ENCODE data around the gene PCBP2.
"Not testable (repeated sequence)": the region's sequence is repeated elsewhere in the genome, so short reads cannot be mapped to it uniquely, and the experiment has no call there.

PCBP2 gene

DNA sequence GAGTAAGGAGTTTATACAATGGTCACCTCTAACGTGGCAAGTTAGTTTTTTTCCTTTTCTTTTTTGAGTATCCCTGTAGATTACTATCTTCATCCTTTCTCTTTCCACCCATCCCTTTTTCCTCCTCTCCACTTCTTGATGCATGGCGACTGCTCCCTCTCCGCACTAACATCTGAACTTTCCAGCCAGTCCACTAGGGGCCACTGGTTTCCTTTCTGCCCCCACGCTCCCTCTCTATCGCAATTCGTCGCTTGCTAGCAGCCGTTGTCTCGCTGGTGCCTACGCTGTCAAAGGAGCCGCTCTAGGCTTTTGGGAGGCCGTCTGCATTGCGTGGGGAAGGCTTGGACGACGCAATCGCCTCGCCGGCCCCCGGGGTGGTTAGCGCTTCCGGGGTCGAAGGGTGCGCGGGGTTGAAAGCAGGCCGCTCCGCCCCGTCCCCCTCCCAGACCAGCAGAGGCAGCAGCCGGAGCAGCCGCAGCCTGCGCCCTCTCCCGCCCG, at the start of gene PCBP2:
TSS of gene PCBP2 (plus strand) at position 442 of the 498 bp plus-strand sequence. CDS start 2,699 bp downstream, outside the sequence.
- no CpG with 5 or more reads among the region's 32 CpGs for WGBS (ENCODE audit: insufficient coverage, insufficient read length)

GRCh38 chr12:53402351-53402750, 49.6 kb upstream of the PCBP2 start:
- H3K4me1 ChIP-seq (ENCODE audit: control insufficient read depth, insufficient read depth, low read length); H3K27ac ChIP-seq (ENCODE audit: low read length); H3K27me3 ChIP-seq (ENCODE audit: control insufficient read depth, insufficient read depth, low read length); DNase-seq (ENCODE audit: low read depth, low spot score); H3K9me3 ChIP-seq (ENCODE audit: control insufficient read depth, insufficient read depth, low read length); H3K4me3 ChIP-seq (ENCODE audit: low read length); H3K36me3 ChIP-seq (ENCODE audit: control insufficient read depth, insufficient read depth, low read length): not testable (repeated sequence)
- no CpG with 5 or more reads among the region's 16 CpGs for WGBS (ENCODE audit: insufficient coverage, insufficient read length)

More for the DNA sequence above, at the start of gene PCBP2:
- H3K36me3 ChIP-seq (ENCODE audit: control insufficient read depth, insufficient read depth, low read length): peaks cover 17% of the 10 kb centered on the region; the same call in 1 of the 2 replicates
- peak; percentile 98 for DNase-seq (ENCODE audit: low read depth, low spot score)
- no peak within 1 kb of the TSS for H3K27ac ChIP-seq (ENCODE audit: low read length)
- H3K4me1 ChIP-seq (ENCODE audit: control insufficient read depth, insufficient read depth, low read length): no peaks in the 10 kb centered on the region
- no peaks in the 10 kb centered on the region for H3K9me3 ChIP-seq (ENCODE audit: control insufficient read depth, insufficient read depth, low read length)
- peak within 1 kb of the TSS; percentile 100 for H3K4me3 ChIP-seq (ENCODE audit: low read length)
- H3K27me3 ChIP-seq (ENCODE audit: control insufficient read depth, insufficient read depth, low read length): no peaks in the 10 kb centered on the region

DNA sequence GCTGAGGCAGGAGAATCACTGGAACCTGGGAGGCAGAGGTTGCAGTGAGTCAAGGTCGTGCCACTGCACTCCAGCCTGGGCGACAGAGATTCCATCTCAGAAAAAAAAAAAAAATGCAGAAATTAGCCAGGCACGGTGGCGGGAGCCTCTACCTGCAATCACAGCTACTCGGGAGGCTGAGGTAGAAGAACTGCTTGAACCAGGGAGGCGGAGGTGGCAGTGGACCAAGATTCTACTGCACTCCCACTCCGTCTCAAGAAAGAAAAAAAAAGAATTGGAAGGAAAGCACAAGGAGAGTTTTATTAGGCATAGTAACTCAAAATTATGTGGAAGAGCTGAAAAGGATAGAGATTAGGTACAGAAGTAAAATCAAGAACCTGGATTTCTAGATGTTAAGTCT, 49.0 kb upstream of the PCBP2 start:
- H3K4me1 ChIP-seq (ENCODE audit: control insufficient read depth, insufficient read depth, low read length): no peaks in the 10 kb centered on the region
- no peaks in the 10 kb centered on the region for H3K9me3 ChIP-seq (ENCODE audit: control insufficient read depth, insufficient read depth, low read length)
- peaks cover 3% of the 10 kb centered on the region; the same call in 1 of the 2 replicates for H3K36me3 ChIP-seq (ENCODE audit: control insufficient read depth, insufficient read depth, low read length)
- H3K27ac ChIP-seq (ENCODE audit: low read length): no peak overlapping the region
- WGBS (ENCODE audit: insufficient coverage, insufficient read length): no CpG with 5 or more reads among the region's 7 CpGs
- no peaks in the 10 kb centered on the region for H3K27me3 ChIP-seq (ENCODE audit: control insufficient read depth, insufficient read depth, low read length)
- H3K4me3 ChIP-seq (ENCODE audit: low read length): no peak overlapping the region
- DNase-seq (ENCODE audit: low read depth, low spot score): no peak

DNA sequence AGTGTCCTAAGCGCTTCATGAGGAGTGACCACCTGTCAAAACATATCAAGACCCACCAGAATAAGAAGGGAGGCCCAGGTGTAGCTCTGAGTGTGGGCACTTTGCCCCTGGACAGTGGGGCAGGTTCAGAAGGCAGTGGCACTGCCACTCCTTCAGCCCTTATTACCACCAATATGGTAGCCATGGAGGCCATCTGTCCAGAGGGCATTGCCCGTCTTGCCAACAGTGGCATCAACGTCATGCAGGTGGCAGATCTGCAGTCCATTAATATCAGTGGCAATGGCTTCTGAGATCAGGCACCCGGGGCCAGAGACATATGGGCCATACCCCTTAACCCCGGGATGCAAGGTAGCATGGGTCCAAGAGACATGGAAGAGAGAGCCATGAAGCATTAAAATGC, 41.0 kb upstream of the PCBP2 start:
- no peaks in the 10 kb centered on the region for H3K27me3 ChIP-seq (ENCODE audit: control insufficient read depth, insufficient read depth, low read length)
- no peaks in the 10 kb centered on the region; the same call in 1 of the 2 replicates for H3K4me1 ChIP-seq (ENCODE audit: control insufficient read depth, insufficient read depth, low read length)
- peaks cover 9% of the 10 kb centered on the region; the same call in 1 of the 2 replicates for H3K36me3 ChIP-seq (ENCODE audit: control insufficient read depth, insufficient read depth, low read length)
- no peak overlapping the region for H3K4me3 ChIP-seq (ENCODE audit: low read length)
- no peak overlapping the region for H3K27ac ChIP-seq (ENCODE audit: low read length)
- DNase-seq (ENCODE audit: low read depth, low spot score): no peak
- whole genome bisulfite sequencing (ENCODE audit: insufficient coverage, insufficient read length): no CpG with 5 or more reads among the region's 5 CpGs
- H3K9me3 ChIP-seq (ENCODE audit: control insufficient read depth, insufficient read depth, low read length): no peaks in the 10 kb centered on the region

- Histone ChIP-seq H3K9me3 (ENCODE audit: control insufficient read depth, insufficient read depth, low read length) (no peaks in the 10 kb centered on the region), H3K27me3 (ENCODE audit: control insufficient read depth, insufficient read depth, low read length) (no peaks in the 10 kb centered on the region), H3K27ac (ENCODE audit: low read length) (no peak overlapping the region), H3K4me1 (ENCODE audit: control insufficient read depth, insufficient read depth, low read length) (no peaks in the 10 kb centered on the region; the same call in 1 of the 2 replicates), H3K4me3 (ENCODE audit: low read length) (no peak overlapping the region), H3K36me3 (ENCODE audit: control insufficient read depth, insufficient read depth, low read length) (peaks cover 6% of the 10 kb centered on the region; the same call in 1 of the 2 replicates)
- no peak for DNase-seq (ENCODE audit: low read depth, low spot score)
- no CpG with 5 or more reads among the region's 3 CpGs for WGBS (ENCODE audit: insufficient coverage, insufficient read length)
Measured at GRCh38 chr12:53413485-53414204, 38.3 kb upstream of the PCBP2 start.

GRCh38 chr12:53414756-53415417, 37.0 kb upstream of the PCBP2 start:
- WGBS (ENCODE audit: insufficient coverage, insufficient read length): no CpG with 5 or more reads among the region's 3 CpGs
- no peaks in the 10 kb centered on the region for H3K27me3 ChIP-seq (ENCODE audit: control insufficient read depth, insufficient read depth, low read length)
- DNase-seq (ENCODE audit: low read depth, low spot score): no peak
- no peaks in the 10 kb centered on the region for H3K4me1 ChIP-seq (ENCODE audit: control insufficient read depth, insufficient read depth, low read length)
- no peak overlapping the region for H3K4me3 ChIP-seq (ENCODE audit: low read length)
- 0 out of 2 replicates have a peak, but pooled peaks cover 3% of the 10 kb centered on the region for H3K36me3 ChIP-seq (ENCODE audit: control insufficient read depth, insufficient read depth, low read length)
- no peak overlapping the region for H3K27ac ChIP-seq (ENCODE audit: low read length)
- no peaks in the 10 kb centered on the region for H3K9me3 ChIP-seq (ENCODE audit: control insufficient read depth, insufficient read depth, low read length)

GRCh38 chr12:53415752-53416389, 36.0 kb upstream of the PCBP2 start:
- H3K36me3 ChIP-seq (ENCODE audit: control insufficient read depth, insufficient read depth, low read length); H3K27me3 ChIP-seq (ENCODE audit: control insufficient read depth, insufficient read depth, low read length); H3K4me1 ChIP-seq (ENCODE audit: control insufficient read depth, insufficient read depth, low read length); H3K9me3 ChIP-seq (ENCODE audit: control insufficient read depth, insufficient read depth, low read length); H3K27ac ChIP-seq (ENCODE audit: low read length); DNase-seq (ENCODE audit: low read depth, low spot score); H3K4me3 ChIP-seq (ENCODE audit: low read length): not testable (repeated sequence)
- no CpG with 5 or more reads among the region's 2 CpGs for WGBS (ENCODE audit: insufficient coverage, insufficient read length)

DNA sequence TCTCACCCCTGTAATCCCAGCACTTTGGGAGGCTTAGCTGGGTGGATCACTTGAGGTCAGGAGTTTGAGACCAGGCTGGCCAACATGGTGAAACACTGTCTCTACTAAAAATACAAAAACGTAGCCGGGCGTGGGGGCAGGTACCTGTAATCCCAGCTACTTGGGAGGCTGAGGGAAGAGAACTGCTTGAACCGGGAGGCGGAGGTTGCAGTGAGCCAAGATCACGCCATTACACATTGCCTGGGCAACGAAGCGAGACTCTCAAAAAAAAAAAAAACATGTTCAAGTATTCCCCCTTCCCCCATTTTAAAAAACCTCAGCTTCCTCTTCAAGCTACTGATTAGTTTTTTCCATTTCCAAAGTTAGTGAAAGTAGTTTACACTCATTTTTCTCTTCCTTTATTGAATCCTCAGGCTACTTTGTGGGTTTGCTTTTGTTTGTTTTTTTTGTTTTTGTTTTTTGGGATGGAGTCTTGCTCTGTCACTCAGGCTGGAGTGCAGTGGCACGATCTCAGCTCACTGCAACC, 34.5 kb upstream of the PCBP2 start:
- not testable (repeated sequence) for H3K27ac ChIP-seq (ENCODE audit: low read length); H3K4me1 ChIP-seq (ENCODE audit: control insufficient read depth, insufficient read depth, low read length); H3K27me3 ChIP-seq (ENCODE audit: control insufficient read depth, insufficient read depth, low read length); H3K4me3 ChIP-seq (ENCODE audit: low read length); H3K36me3 ChIP-seq (ENCODE audit: control insufficient read depth, insufficient read depth, low read length); DNase-seq (ENCODE audit: low read depth, low spot score); H3K9me3 ChIP-seq (ENCODE audit: control insufficient read depth, insufficient read depth, low read length)
- WGBS (ENCODE audit: insufficient coverage, insufficient read length): no CpG with 5 or more reads among the region's 9 CpGs

GRCh38 chr12:53418221-53418620, 33.7 kb upstream of the PCBP2 start:
- no CpG with 5 or more reads among the region's 3 CpGs for WGBS (ENCODE audit: insufficient coverage, insufficient read length)
- Histone ChIP-seq H3K9me3 (ENCODE audit: control insufficient read depth, insufficient read depth, low read length) (no peaks in the 10 kb centered on the region), H3K4me1 (ENCODE audit: control insufficient read depth, insufficient read depth, low read length) (peaks cover 1% of the 10 kb centered on the region; the same call in 1 of the 2 replicates), H3K36me3 (ENCODE audit: control insufficient read depth, insufficient read depth, low read length) (no peaks in the 10 kb centered on the region), H3K27me3 (ENCODE audit: control insufficient read depth, insufficient read depth, low read length) (no peaks in the 10 kb centered on the region), H3K27ac (ENCODE audit: low read length) (no peak overlapping the region), H3K4me3 (ENCODE audit: low read length) (no peak overlapping the region)
- DNase-seq (ENCODE audit: low read depth, low spot score): no peak

GRCh38 chr12:53419756-53420155, 32.1 kb upstream of the PCBP2 start:
- no peak for DNase-seq (ENCODE audit: low read depth, low spot score)
- Histone ChIP-seq H3K27me3 (ENCODE audit: control insufficient read depth, insufficient read depth, low read length) (no peaks in the 10 kb centered on the region), H3K9me3 (ENCODE audit: control insufficient read depth, insufficient read depth, low read length) (no peaks in the 10 kb centered on the region), H3K27ac (ENCODE audit: low read length) (no peak overlapping the region), H3K4me3 (ENCODE audit: low read length) (no peak overlapping the region), H3K36me3 (ENCODE audit: control insufficient read depth, insufficient read depth, low read length) (no peaks in the 10 kb centered on the region), H3K4me1 (ENCODE audit: control insufficient read depth, insufficient read depth, low read length) (peaks cover 1% of the 10 kb centered on the region; the same call in 1 of the 2 replicates)
- no CpG with 5 or more reads among the region's 2 CpGs for WGBS (ENCODE audit: insufficient coverage, insufficient read length)

All from iPS DF 6.9 (cell line).